CD4-positive, CD25-positive, alpha-beta regulatory T cell (primary cell): ENCODE measurements around the gene CNOT3. TPM values are rescaled to one million over a fixed set of nuclear protein-coding genes. Genes with fewer than 3 reads are reported as not detected.

ENCODE experiments used
- ATAC-seq, 2 donors: fragments of 150-1000 bp; cut with Tn5 transposase; one replicate each; pipeline ENCODE4 v1.10.0; 2021; ENCODE audit warnings: low read depth in 2 of 2, moderate number of reproducible peaks in 2 of 2, moderate library complexity in 1 of 2
- DNase-seq, 3 donors: peaks; one replicate each; pipeline versions ENCODE4 v3.0.0 to v3.0.0-alpha.2; 2012 to 2022; ENCODE audit warnings: mixed read lengths in 1 of 3
- H3K27ac ChIP-seq: one replicate; pipeline ENCODE4 v1.7.0; 2013; ENCODE audit warnings: mild to moderate bottlenecking, low read length; ENCODE audit not compliant: insufficient read depth, poor library complexity, severe bottlenecking
- H3K27me3 ChIP-seq: one replicate; pipeline ENCODE4 v1.7.0; 2013; ENCODE audit warnings: low read length; ENCODE audit not compliant: control insufficient read depth, insufficient read depth
- H3K36me3 ChIP-seq: one replicate; pipeline ENCODE4 v1.7.0; 2013; ENCODE audit warnings: mild to moderate bottlenecking, low read length, moderate library complexity; ENCODE audit not compliant: control insufficient read depth, insufficient read depth
- H3K4me1 ChIP-seq: 2 replicates; pipeline ENCODE4 v1.7.0; 2013; ENCODE audit warnings: mild to moderate bottlenecking, low read length; ENCODE audit not compliant: insufficient read depth, control insufficient read depth, poor library complexity, severe bottlenecking
- H3K4me3 ChIP-seq: one replicate; pipeline ENCODE4 v1.7.0; 2013; ENCODE audit warnings: low read depth, mild to moderate bottlenecking, low read length, moderate library complexity
- H3K9me3 ChIP-seq, 2 experiments: 1 replicate in 1 of 2; 2 replicates in 1 of 2; pipeline ENCODE4 v1.7.0; 2013; ENCODE audit warnings: low read length in 2 of 2, mild to moderate bottlenecking in 1 of 2, moderate library complexity in 1 of 2; ENCODE audit not compliant: control insufficient read depth in 2 of 2
- H3K27ac Mint-ChIP-seq, 3 donors: one replicate each; pipeline ENCODE4 v1.8.0; 2020 to 2022; ENCODE audit warnings: mild to moderate bottlenecking in 3 of 3, mixed read lengths in 3 of 3, moderate library complexity in 2 of 3
- H3K27me3 Mint-ChIP-seq: one replicate; pipeline ENCODE4 v1.8.0; 2022; ENCODE audit warnings: mild to moderate bottlenecking, mixed read lengths
- H3K36me3 Mint-ChIP-seq: one replicate; pipeline ENCODE4 v1.8.0; 2020; ENCODE audit warnings: mixed read lengths
- H3K4me1 Mint-ChIP-seq, 4 donors: one replicate each; pipeline ENCODE4 v1.8.0; 2020 to 2022; ENCODE audit warnings: mixed read lengths in 4 of 4, mild to moderate bottlenecking in 1 of 4
- H3K4me3 Mint-ChIP-seq, 4 donors: one replicate each; pipeline ENCODE4 v1.8.0; 2020 to 2022; ENCODE audit warnings: mild to moderate bottlenecking in 4 of 4, mixed read lengths in 4 of 4, moderate library complexity in 3 of 4
- H3K9me3 Mint-ChIP-seq, 7 donors: one replicate each; pipeline ENCODE4 v1.8.0; 2020 to 2022; ENCODE audit warnings: mixed read lengths in 7 of 7, mild to moderate bottlenecking in 3 of 7, moderate library complexity in 2 of 7
- polyA plus RNA-seq, 4 donors: library from polyadenylated mRNA; unstranded; fragments of 300-500 nt; fragmentation: Illumina TruSeq; gene quantifications; one replicate each; pipeline ENCODE4 v1.2.3, GENCODE V29; 2021
- total RNA-seq: library from RNA; stranded (reverse); gene quantifications from one replicate; pipeline ENCODE4 v1.2.3, GENCODE V29; 2022

CNOT3 gene
- total and polyA plus RNA-seq, 5 donors from 2014 or later, result 3.9 to 56.9 (median 6.1) TPM

DNA sequence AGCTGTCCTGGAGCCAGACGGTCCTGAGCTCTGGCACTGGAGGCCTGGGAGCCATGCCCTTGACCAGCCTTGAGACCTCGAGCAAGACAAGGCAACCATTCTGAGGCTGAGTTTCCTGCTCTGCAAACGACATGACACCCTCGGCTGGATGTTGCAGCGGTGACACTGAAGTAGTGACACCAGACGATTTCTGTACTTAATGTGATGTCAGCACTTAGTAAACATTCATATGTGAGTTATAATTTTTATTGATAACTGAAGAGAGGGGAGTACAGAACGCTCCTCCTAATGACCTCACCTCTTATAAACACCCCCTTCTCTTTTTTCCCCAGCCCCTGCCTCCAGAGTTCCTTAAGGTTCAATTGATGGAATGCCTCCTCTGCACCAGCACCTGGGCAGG, 29.1 kb upstream of the CNOT3 start:
- Histone ChIP-seq H3K27me3 (no peaks in the 10 kb centered on the region), H3K9me3 (no peaks in the 10 kb centered on the region), H3K36me3 (peaks cover 51% of the 10 kb centered on the region), H3K4me1 (peaks cover 2% of the 10 kb centered on the region), H3K27ac (no peak overlapping the region), H3K4me3 (no peak overlapping the region)
- Mint-ChIP-seq H3K36me3 (peaks cover 23% of the 10 kb centered on the region), H3K4me3 (peak overlapping the region in 1 of 4 donors; percentile 49), H3K9me3 (no peaks in the 10 kb centered on the region), H3K27me3 (no peaks in the 10 kb centered on the region), H3K4me1 (peaks cover 0 to 34% (median 4%) of the 10 kb centered on the region in 4 donors), H3K27ac (no peak overlapping the region)
- ATAC-seq, result no peak
- no peak for DNase-seq

GRCh38 chr19:54109651-54110050, 27.9 kb upstream of the CNOT3 start:
- H3K36me3 Mint-ChIP-seq, result peaks cover 23% of the 10 kb centered on the region
- H3K9me3 Mint-ChIP-seq, result no peaks in the 10 kb centered on the region
- peaks cover 10% of the 10 kb centered on the region for H3K4me1 ChIP-seq
- H3K9me3 ChIP-seq, result no peaks in the 10 kb centered on the region
- no peak for ATAC-seq
- no peaks in the 10 kb centered on the region for H3K27me3 Mint-ChIP-seq
- no peak overlapping the region for H3K4me3 ChIP-seq
- peaks cover 51% of the 10 kb centered on the region for H3K36me3 ChIP-seq
- H3K4me1 Mint-ChIP-seq, result peaks cover 0 to 36% (median 6%) of the 10 kb centered on the region in 4 donors
- H3K27ac ChIP-seq, result no peak overlapping the region
- no peak for DNase-seq
- H3K27me3 ChIP-seq, result no peaks in the 10 kb centered on the region
- no peak overlapping the region for H3K27ac Mint-ChIP-seq
- H3K4me3 Mint-ChIP-seq, result no peak overlapping the region

- H3K27ac ChIP-seq, result peak overlapping the region; percentile 86
- Mint-ChIP-seq H3K4me3 (peak overlapping the region; percentile 93 to 95 (median 94)), H3K36me3 (peaks cover 9% of the 10 kb centered on the region), H3K4me1 (peaks cover 8 to 45% (median 20%) of the 10 kb centered on the region in 4 donors), H3K27ac (peak overlapping the region; percentile 92 to 97 (median 96)), H3K9me3 (no peaks in the 10 kb centered on the region), H3K27me3 (peaks cover 4% of the 10 kb centered on the region)
- peak; percentile 18 to 83 (median 54) for DNase-seq
- peak; percentile 26 to 32 for ATAC-seq
- H3K36me3 ChIP-seq, result peaks cover 27% of the 10 kb centered on the region
- H3K4me3 ChIP-seq, result peak overlapping the region; percentile 96
- H3K4me1 ChIP-seq, result peaks cover 26% of the 10 kb centered on the region
- H3K9me3 ChIP-seq, result no peaks in the 10 kb centered on the region
- H3K27me3 ChIP-seq, result no peaks in the 10 kb centered on the region
Observed at GRCh38 chr19:54114340-54115108, 23.0 kb upstream of the CNOT3 start.

- Histone ChIP-seq H3K27me3 (no peaks in the 10 kb centered on the region), H3K9me3 (no peaks in the 10 kb centered on the region), H3K27ac (peak within 1 kb of the TSS; percentile 86), H3K36me3 (peaks cover 29% of the 10 kb centered on the region), H3K4me1 (peaks cover 26% of the 10 kb centered on the region), H3K4me3 (peak within 1 kb of the TSS; percentile 96)
- Mint-ChIP-seq H3K36me3 (peaks cover 14% of the 10 kb centered on the region), H3K27ac (peak within 1 kb of the TSS; percentile 92 to 97 (median 96)), H3K4me3 (peak within 1 kb of the TSS; percentile 93 to 95 (median 94)), H3K4me1 (peaks cover 8 to 43% (median 20%) of the 10 kb centered on the region in 4 donors), H3K9me3 (no peaks in the 10 kb centered on the region), H3K27me3 (peaks cover 4% of the 10 kb centered on the region)
- DNase-seq (peak; percentile 95 to 99 (median 97)), ATAC-seq (peak; percentile 87 to 90)
Observed at GRCh38 chr19:54115109-54116063, 22.2 kb upstream of the CNOT3 start, which contains the start of the genes PRPF31 and TFPT. Gene PRPF31, plus strand, starts transcription at chr19:54115754. Its CDS starts 2,525 bp downstream, at chr19:54118279. Gene TFPT, minus strand, starts transcription at chr19:54115657. Its CDS starts 388 bp downstream, at chr19:54115269.

GRCh38 chr19:54121259-54121658, 16.3 kb upstream of the CNOT3 start:
- peaks cover 9% of the 10 kb centered on the region for H3K4me1 ChIP-seq
- Mint-ChIP-seq H3K27me3 (no peaks in the 10 kb centered on the region), H3K4me1 (peaks cover 0 to 14% (median 7%) of the 10 kb centered on the region in 4 donors), H3K4me3 (no peak overlapping the region), H3K36me3 (peaks cover 13% of the 10 kb centered on the region), H3K9me3 (no peaks in the 10 kb centered on the region), H3K27ac (no peak overlapping the region)
- no peak overlapping the region for H3K27ac ChIP-seq
- ATAC-seq (no peak), DNase-seq (no peak)
- H3K4me3 ChIP-seq, result no peak overlapping the region
- no peaks in the 10 kb centered on the region for H3K9me3 ChIP-seq
- no peaks in the 10 kb centered on the region for H3K27me3 ChIP-seq
- peaks cover 68% of the 10 kb centered on the region for H3K36me3 ChIP-seq

DNA sequence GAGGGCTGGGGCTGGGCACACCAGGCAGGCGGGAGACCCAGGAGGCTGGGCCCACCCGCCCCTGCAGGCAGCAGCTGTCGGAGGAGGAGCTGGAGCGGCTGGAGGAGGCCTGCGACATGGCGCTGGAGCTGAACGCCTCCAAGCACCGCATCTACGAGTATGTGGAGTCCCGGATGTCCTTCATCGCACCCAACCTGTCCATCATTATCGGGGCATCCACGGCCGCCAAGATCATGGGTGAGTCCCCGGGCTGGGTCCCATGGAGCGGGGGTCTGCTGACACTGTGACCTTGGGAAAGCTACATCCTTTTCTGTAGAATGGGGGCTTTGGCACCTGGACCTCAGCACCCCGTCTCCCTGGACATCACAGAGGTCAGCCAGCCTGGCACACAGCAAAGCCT, 13.9 kb upstream of the CNOT3 start:
- H3K9me3 Mint-ChIP-seq, result no peaks in the 10 kb centered on the region
- Histone ChIP-seq H3K4me1 (no peaks in the 10 kb centered on the region), H3K36me3 (peaks cover 71% of the 10 kb centered on the region), H3K9me3 (no peaks in the 10 kb centered on the region), H3K27ac (no peak overlapping the region), H3K27me3 (no peaks in the 10 kb centered on the region), H3K4me3 (no peak overlapping the region)
- peaks cover 20% of the 10 kb centered on the region for H3K36me3 Mint-ChIP-seq
- H3K27me3 Mint-ChIP-seq, result no peaks in the 10 kb centered on the region
- no peak overlapping the region for H3K4me3 Mint-ChIP-seq
- peaks cover 0 to 2% (median 0%) of the 10 kb centered on the region in 4 donors for H3K4me1 Mint-ChIP-seq
- DNase-seq, result no peak
- ATAC-seq, result no peak
- H3K27ac Mint-ChIP-seq, result no peak overlapping the region

GRCh38 chr19:54124393-54124792, 13.2 kb upstream of the CNOT3 start:
- no peak overlapping the region for H3K4me3 Mint-ChIP-seq
- peaks cover 20% of the 10 kb centered on the region for H3K36me3 Mint-ChIP-seq
- no peak for DNase-seq

More at GRCh38 chr19:54124393-54124792, 13.2 kb upstream of the CNOT3 start:
- Mint-ChIP-seq H3K9me3 (no peaks in the 10 kb centered on the region), H3K27me3 (no peaks in the 10 kb centered on the region), H3K27ac (peak overlapping the region in 1 of 3 donors; percentile 32), H3K4me1 (peaks cover 0 to 2% (median 0%) of the 10 kb centered on the region in 4 donors)
- no peak overlapping the region for H3K4me3 ChIP-seq
- no peaks in the 10 kb centered on the region for H3K4me1 ChIP-seq
- ATAC-seq, result no peak
- H3K36me3 ChIP-seq, result peaks cover 71% of the 10 kb centered on the region
- no peaks in the 10 kb centered on the region for H3K9me3 ChIP-seq
- H3K27ac ChIP-seq, result no peak overlapping the region
- H3K27me3 ChIP-seq, result no peaks in the 10 kb centered on the region
